Tibial nerve (tissue), 3 donors: ENCODE measurements around the gene SIGLEC9.

Experiments
- POLR2A ChIP-seq, 2 donors: fragments of 450-650 bp; IDR thresholded peaks; one replicate each; pipeline ENCODE4 v1.6.1; 2017; ENCODE audit warnings: antibody characterized with exemption in 2 of 2, mild to moderate bottlenecking in 2 of 2, moderate library complexity in 2 of 2
- TF ChIP-seq, protein P1 (sequence below), 5 experiments: fragments of 200-600 bp in 3 of 5; fragments of 450-650 bp in 2 of 5; sonication (generic) in 3 of 5; IDR thresholded peaks; one replicate each; pipeline ENCODE4 v1.5.1; 2016 to 2019; ENCODE audit warnings: antibody characterized with exemption in 5 of 5, mild to moderate bottlenecking in 3 of 5, moderate library complexity in 2 of 5

DNA sequence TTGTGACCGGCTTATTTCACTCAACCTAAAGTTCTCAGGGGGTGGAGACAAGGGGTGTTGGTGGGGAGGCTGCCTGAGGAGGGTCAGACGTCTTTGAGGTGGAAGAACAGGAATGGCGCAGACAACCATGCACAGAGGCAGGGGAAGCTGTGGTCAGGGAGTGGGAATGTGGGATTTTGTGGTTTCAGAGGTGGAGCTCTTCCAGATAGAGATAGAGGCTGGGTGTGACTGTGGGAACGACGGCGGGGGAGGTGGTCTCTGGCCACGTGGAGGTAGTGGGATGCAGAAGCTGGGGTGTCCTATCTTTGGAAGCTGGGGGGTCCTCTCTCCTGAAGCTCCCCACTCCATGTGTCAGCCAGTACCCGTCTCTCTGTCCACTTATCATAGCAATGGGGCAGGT lies 34.2 kb upstream of the SIGLEC9 start:
- TF ChIP-seq, protein P1, sequence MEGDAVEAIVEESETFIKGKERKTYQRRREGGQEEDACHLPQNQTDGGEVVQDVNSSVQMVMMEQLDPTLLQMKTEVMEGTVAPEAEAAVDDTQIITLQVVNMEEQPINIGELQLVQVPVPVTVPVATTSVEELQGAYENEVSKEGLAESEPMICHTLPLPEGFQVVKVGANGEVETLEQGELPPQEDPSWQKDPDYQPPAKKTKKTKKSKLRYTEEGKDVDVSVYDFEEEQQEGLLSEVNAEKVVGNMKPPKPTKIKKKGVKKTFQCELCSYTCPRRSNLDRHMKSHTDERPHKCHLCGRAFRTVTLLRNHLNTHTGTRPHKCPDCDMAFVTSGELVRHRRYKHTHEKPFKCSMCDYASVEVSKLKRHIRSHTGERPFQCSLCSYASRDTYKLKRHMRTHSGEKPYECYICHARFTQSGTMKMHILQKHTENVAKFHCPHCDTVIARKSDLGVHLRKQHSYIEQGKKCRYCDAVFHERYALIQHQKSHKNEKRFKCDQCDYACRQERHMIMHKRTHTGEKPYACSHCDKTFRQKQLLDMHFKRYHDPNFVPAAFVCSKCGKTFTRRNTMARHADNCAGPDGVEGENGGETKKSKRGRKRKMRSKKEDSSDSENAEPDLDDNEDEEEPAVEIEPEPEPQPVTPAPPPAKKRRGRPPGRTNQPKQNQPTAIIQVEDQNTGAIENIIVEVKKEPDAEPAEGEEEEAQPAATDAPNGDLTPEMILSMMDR (IDR thresholded peaks at IDR 0.05) = no peak
- no peak for TF ChIP-seq POLR2A (IDR thresholded peaks at IDR 0.05)
